A673 (cell line): ENCODE measurements around the gene POLE3. TPM values are rescaled to one million over a fixed set of nuclear protein-coding genes. Genes with fewer than 3 reads are reported as not detected.

Experiments used
- BruUV-seq: library from RNA; stranded (reverse); fragments of 400-500 nt; replicated peaks from 2 replicates; lab custom pipeline; 2021; lab: Mats Ljungman, UMichigan
- CTCF ChIA-PET: fragments of 300-600 bp; sonication (Branson Sonifier 250); formaldehyde crosslinking; loops from one replicate; lab custom pipeline; 2022; ENCODE audit warnings: antibody characterized with exemption; lab: Charles Lee
- POLR2A ChIA-PET: fragments of 300-600 bp; sonication (Branson Sonifier 250); formaldehyde crosslinking; loops from one replicate; lab custom pipeline; 2022; ENCODE audit warnings: antibody characterized with exemption; ENCODE audit not compliant: low non-redundant PET; lab: Charles Lee
- DNase-seq: peaks from one replicate; pipeline ENCODE4 v3.0.0-alpha.2; 2015; ENCODE audit warnings: low spot score
- H3K27ac ChIP-seq: fragments of 200-600 bp; sonication (generic); 2 replicates; pipeline ENCODE4 v1.5.1; 2016; ENCODE audit warnings: mixed run types, low read depth, mild to moderate bottlenecking, mixed read lengths, antibody characterized with exemption, low read length; ENCODE audit not compliant: poor library complexity, severe bottlenecking
- H3K27me3 ChIP-seq: fragments of 200-600 bp; sonication (generic); replicated peaks from 2 replicates; pipeline ENCODE4 v1.6.1; 2017; ENCODE audit warnings: mixed run types, low read depth, mild to moderate bottlenecking, mixed read lengths, antibody characterized with exemption, low read length; ENCODE audit not compliant: insufficient read depth, poor library complexity
- H3K36me3 ChIP-seq: fragments of 200-600 bp; sonication (generic); 2 replicates; pipeline ENCODE4 v1.6.1; 2016; ENCODE audit warnings: mixed run types, mild to moderate bottlenecking, mixed read lengths, antibody characterized with exemption, low read length; ENCODE audit not compliant: insufficient read depth, poor library complexity, severe bottlenecking
- H3K4me1 ChIP-seq: fragments of 200-600 bp; sonication (generic); 2 replicates; pipeline ENCODE4 v1.6.1; 2017; ENCODE audit warnings: mixed run types, mild to moderate bottlenecking, mixed read lengths, antibody characterized with exemption, low read length; ENCODE audit not compliant: insufficient read depth, poor library complexity, severe bottlenecking
- H3K4me3 ChIP-seq: fragments of 200-600 bp; sonication (generic); 2 replicates; pipeline ENCODE4 v1.5.1; 2016; ENCODE audit warnings: low read depth, mixed run types, mild to moderate bottlenecking, mixed read lengths, low read length; ENCODE audit not compliant: poor library complexity, severe bottlenecking
- H3K9me3 ChIP-seq: fragments of 200-600 bp; sonication (generic); 2 replicates; pipeline ENCODE4 v1.6.1; 2016; ENCODE audit warnings: mixed run types, low read depth, mild to moderate bottlenecking, mixed read lengths, antibody characterized with exemption, low read length; ENCODE audit not compliant: poor library complexity, severe bottlenecking
- CTCF ChIP-seq: fragments of 300-800, 200-600 bp; sonication (generic); conservative IDR thresholded peaks from 2 replicates; pipeline ENCODE4 v1.5.1; 2017; ENCODE audit warnings: low read depth, mild to moderate bottlenecking, antibody characterized with exemption, low read length, moderate library complexity, mixed read lengths
- EZH2 ChIP-seq: fragments of 200-600 bp; sonication (generic); IDR thresholded peaks from 2 replicates; pipeline ENCODE4 v1.6.1; 2017; ENCODE audit warnings: borderline replicate concordance, low read depth, mild to moderate bottlenecking, mixed read lengths, antibody characterized with exemption, low read length; ENCODE audit not compliant: poor library complexity, severe bottlenecking
- intact Hi-C: fragments of 100-400 bp; cut with micrococcal nuclease; formaldehyde crosslinking; loops from one replicate; pipeline ENCODE4 v1.10.0; 2022; ENCODE audit not compliant: unreplicated experiment
- total RNA-seq: library from RNA; stranded (reverse); gene quantifications from 2 replicates; pipeline ENCODE4 v1.2.3, GENCODE V29; 2021

POLE3 gene
- total RNA-seq, 1 experiment from 2014 or later, result 109 TPM

GRCh38 chr9:113360242-113360842 is 50.1 kb downstream of the POLE3 start:
- POLR2A ChIA-PET, result no interaction called here
- Histone ChIP-seq H3K4me1 (no peaks in the 10 kb centered on the region), H3K4me3 (no peak overlapping the region), H3K9me3 (no peaks in the 10 kb centered on the region), H3K36me3 (no peaks in the 10 kb centered on the region), H3K27me3 (peaks cover 7% of the 10 kb centered on the region), H3K27ac (no peak overlapping the region)
- DNase-seq, result no peak
- BruUV-seq, result no TSS peak
- TF ChIP-seq CTCF (no peak), EZH2 (no peak)
- CTCF ChIA-PET, result no interaction called here
- intact Hi-C loops, result no loop called here

- intact Hi-C loops, result no loop called here
- Histone ChIP-seq H3K36me3 (no peaks in the 10 kb centered on the region), H3K4me1 (no peaks in the 10 kb centered on the region), H3K9me3 (no peaks in the 10 kb centered on the region), H3K27ac (no peak overlapping the region), H3K27me3 (peaks cover 7% of the 10 kb centered on the region), H3K4me3 (no peak overlapping the region)
- ChIA-PET POLR2A (no interaction called here), CTCF (no interaction called here)
- no peak for TF ChIP-seq EZH2
- TF ChIP-seq CTCF, result no peak
- no peak for DNase-seq
- no TSS peak for BruUV-seq
These were observed 51.1 kb downstream of the POLE3 start for GRCh38 chr9:113359385-113359784.

Other genes starting within 250 kb of the POLE3 start
- gene FKBP15, start 189.4 kb downstream of the POLE3 start, total RNA-seq, result 22.0 and 23.5 TPM in 2 replicates
- 31.9 and 32.7 TPM in 2 replicates for gene SLC31A1, start 189.1 kb downstream of the POLE3 start, total RNA-seq
- 17.9 and 25.4 TPM in 2 replicates for gene CDC26, start 135.1 kb downstream of the POLE3 start, total RNA-seq
- gene PRPF4, start 135.0 kb downstream of the POLE3 start, total RNA-seq, result 54.4 and 59.8 TPM in 2 replicates
- gene RNF183, start 107.3 kb downstream of the POLE3 start, total RNA-seq, result not detected in 2 replicates
- 1.3 and 2.4 TPM in 2 replicates for gene WDR31, start 70.4 kb downstream of the POLE3 start, total RNA-seq
- not detected in 2 replicates for gene BSPRY, start 61.1 kb downstream of the POLE3 start, total RNA-seq
- 9.2 and 9.4 TPM in 2 replicates for gene HDHD3, start 33.7 kb downstream of the POLE3 start, total RNA-seq
- gene ALAD, start 9.4 kb downstream of the POLE3 start, total RNA-seq, result 18.9 and 20.9 TPM in 2 replicates
- 0.81 and 1.5 TPM in 2 replicates for gene C9orf43, start 72 bp upstream of the POLE3 start, total RNA-seq
- gene RGS3, start 53.1 kb upstream of the POLE3 start, total RNA-seq, result 19.2 and 19.8 TPM in 2 replicates